ENCODE results near the gene SOHLH1.
"Not testable (repeated sequence)": the region's sequence is repeated elsewhere in the genome, so short reads cannot be mapped to it uniquely, and the experiment has no call there.

SOHLH1 gene

DNA sequence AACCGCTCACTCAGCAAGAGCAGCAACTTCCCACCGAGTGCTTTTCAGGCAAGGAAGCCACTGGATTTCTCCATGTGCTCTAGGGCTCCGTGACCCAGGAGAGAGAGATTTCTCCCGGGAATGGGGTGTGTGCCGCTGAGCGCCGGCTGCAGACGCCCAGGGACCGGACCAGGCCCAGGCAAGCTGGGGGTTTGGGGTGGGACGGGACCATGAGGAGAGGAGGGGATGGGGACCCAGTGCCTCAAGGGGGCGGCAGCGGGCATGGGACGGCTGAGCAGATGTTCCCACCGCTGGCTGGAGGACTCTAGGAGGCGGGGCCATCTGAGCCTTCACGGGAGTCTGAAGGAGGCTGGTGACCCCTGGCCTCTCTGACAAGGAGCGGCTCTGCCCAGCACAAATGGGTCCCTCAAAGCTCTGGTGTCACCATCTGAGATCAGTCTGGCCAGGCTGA, 27.7 kb downstream of the SOHLH1 start:
- Histone ChIP-seq H3K4me1 (ENCODE audit: insufficient read depth, low read length) (no peaks in the 10 kb centered on the region), H3K27ac (ENCODE audit: low read length) (no peak overlapping the region), H3K9ac (ENCODE audit: low read depth, low read length) (no peak overlapping the region), H3K79me2 (ENCODE audit: insufficient read depth, low read length) (no peaks in the 10 kb centered on the region), H3K4me2 (ENCODE audit: insufficient read depth, low read length) (no peak overlapping the region), H3K9me3 (ENCODE audit: insufficient read depth, low read length, severe bottlenecking) (no peaks in the 10 kb centered on the region), H3K4me3 (ENCODE audit: low read depth in 1 of 2, low read length in 2 of 2) (no peak overlapping the region), H3K36me3 (ENCODE audit: insufficient read depth, low read length) (no peaks in the 10 kb centered on the region), H4K20me1 (ENCODE audit: insufficient read depth, low read length) (no peaks in the 10 kb centered on the region), H2AFZ (ENCODE audit: low read depth, low read length) (no peak overlapping the region), H3K27me3 (ENCODE audit: insufficient read depth, low read length, poor library complexity) (no peaks in the 10 kb centered on the region)
- DNase-seq (no peak), ATAC-seq (ENCODE audit: insufficient read depth, low read depth) (no peak)
- TF ChIP-seq EZH2 (IDR thresholded peaks at IDR 0.05; ENCODE audit: borderline replicate concordance, low read depth, low read length, severe bottlenecking) = no peak
- TF ChIP-seq, protein P1, sequence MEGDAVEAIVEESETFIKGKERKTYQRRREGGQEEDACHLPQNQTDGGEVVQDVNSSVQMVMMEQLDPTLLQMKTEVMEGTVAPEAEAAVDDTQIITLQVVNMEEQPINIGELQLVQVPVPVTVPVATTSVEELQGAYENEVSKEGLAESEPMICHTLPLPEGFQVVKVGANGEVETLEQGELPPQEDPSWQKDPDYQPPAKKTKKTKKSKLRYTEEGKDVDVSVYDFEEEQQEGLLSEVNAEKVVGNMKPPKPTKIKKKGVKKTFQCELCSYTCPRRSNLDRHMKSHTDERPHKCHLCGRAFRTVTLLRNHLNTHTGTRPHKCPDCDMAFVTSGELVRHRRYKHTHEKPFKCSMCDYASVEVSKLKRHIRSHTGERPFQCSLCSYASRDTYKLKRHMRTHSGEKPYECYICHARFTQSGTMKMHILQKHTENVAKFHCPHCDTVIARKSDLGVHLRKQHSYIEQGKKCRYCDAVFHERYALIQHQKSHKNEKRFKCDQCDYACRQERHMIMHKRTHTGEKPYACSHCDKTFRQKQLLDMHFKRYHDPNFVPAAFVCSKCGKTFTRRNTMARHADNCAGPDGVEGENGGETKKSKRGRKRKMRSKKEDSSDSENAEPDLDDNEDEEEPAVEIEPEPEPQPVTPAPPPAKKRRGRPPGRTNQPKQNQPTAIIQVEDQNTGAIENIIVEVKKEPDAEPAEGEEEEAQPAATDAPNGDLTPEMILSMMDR (IDR thresholded peaks at IDR 0.05; ENCODE audit: borderline replicate concordance, extremely low read depth, low read length, poor library complexity, severe bottlenecking) = no peak

DNA sequence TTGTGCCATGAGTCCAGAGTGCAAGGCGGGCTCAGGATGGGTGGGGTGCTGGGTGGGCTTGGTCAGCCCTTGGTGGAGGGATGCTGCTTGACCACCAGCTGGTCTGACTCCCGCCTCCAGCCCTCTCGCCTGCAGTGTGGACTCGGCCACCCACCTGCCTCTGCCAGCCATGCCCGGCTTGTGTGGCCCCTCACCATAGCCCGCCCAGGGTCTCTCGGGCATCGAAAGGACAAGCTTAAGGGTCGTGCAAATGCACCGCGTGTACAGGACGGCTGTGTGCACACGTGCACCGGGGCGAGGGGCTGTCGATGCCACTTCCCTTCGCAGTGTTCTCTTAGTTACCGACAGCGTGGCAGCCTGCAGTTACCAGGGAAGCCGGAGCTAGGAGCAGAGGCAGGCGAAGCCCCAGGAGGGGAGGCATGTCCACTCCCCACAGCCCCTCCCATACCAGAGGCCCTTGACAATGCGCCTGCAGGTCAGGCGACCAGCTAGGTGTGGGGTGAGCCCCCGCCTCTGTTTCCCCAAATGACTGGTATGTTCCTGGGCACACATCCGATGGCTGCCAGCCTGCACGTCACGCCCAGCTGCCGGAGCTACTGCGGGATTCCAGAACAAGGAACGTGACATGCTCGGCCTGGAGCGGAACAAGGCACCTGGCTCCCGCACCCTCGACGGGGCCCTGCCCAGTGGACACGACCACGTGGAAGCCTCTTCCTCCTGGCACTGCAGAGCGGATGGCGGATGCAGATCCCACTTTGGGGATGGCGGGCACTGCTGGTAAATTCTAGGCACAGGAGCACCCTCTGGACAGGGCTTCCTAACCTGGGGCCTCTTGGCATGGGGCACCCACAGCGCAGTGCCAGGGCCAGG, 28.3 kb downstream of the SOHLH1 start:
- no peak overlapping the region for H3K4me2 ChIP-seq (ENCODE audit: insufficient read depth, low read length)
- no peaks in the 10 kb centered on the region for H3K27me3 ChIP-seq (ENCODE audit: insufficient read depth, low read length, poor library complexity)
- no peaks in the 10 kb centered on the region for H4K20me1 ChIP-seq (ENCODE audit: insufficient read depth, low read length)
- TF ChIP-seq, protein P1 (IDR thresholded peaks at IDR 0.05; ENCODE audit: borderline replicate concordance, extremely low read depth, low read length, poor library complexity, severe bottlenecking) = no peak
- TF ChIP-seq EZH2 (IDR thresholded peaks at IDR 0.05; ENCODE audit: borderline replicate concordance, low read depth, low read length, severe bottlenecking) = no peak
- no peak overlapping the region for H2AFZ ChIP-seq (ENCODE audit: low read depth, low read length)
- H3K36me3 ChIP-seq (ENCODE audit: insufficient read depth, low read length) = no peaks in the 10 kb centered on the region
- no peak overlapping the region for H3K27ac ChIP-seq (ENCODE audit: low read length)
- H3K79me2 ChIP-seq (ENCODE audit: insufficient read depth, low read length) = no peaks in the 10 kb centered on the region
- no peaks in the 10 kb centered on the region for H3K9me3 ChIP-seq (ENCODE audit: insufficient read depth, low read length, severe bottlenecking)
- no peaks in the 10 kb centered on the region for H3K4me1 ChIP-seq (ENCODE audit: insufficient read depth, low read length)
- H3K4me3 ChIP-seq (ENCODE audit: low read depth in 1 of 2, low read length in 2 of 2) = no peak overlapping the region
- no peak overlapping the region for H3K9ac ChIP-seq (ENCODE audit: low read depth, low read length)
- ATAC-seq (ENCODE audit: insufficient read depth, low read depth) (no peak), DNase-seq (no peak)

DNA sequence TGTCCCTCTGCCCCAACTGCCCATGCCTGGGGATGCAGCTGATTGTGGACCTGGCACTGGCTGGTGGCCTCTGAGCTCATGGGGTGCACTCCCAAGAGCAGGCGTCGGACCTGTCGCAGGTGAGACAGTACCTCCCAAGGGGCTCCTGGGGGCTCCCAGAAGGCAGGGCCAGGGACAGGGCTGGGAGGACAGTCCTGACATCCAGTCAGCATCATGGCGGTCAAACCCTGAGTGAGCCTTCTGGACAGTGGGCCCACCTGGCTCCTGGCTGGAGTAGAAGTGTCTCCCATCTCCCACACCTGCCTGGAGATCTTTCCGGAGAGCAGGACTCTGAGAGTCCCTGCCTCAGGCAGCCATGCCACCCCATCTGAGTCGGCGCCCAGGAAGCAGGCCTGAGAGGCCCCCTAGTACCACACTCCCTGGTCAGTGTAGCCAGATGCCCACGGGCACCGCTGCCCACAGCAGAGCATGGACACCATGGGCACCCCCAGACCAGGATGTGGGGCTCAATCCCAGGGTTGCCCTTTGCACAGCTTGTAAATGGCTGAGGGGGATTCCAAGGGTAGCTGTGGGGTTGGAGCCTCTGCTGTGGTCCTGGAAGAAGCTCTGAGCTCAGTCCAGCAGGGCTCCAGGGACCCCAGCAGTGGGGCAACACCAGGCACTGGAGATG, 29.5 kb downstream of the SOHLH1 start:
- Histone ChIP-seq H3K4me3 (ENCODE audit: low read depth in 1 of 2, low read length in 2 of 2) (no peak overlapping the region), H3K27ac (ENCODE audit: low read length) (no peak overlapping the region), H3K36me3 (ENCODE audit: insufficient read depth, low read length) (no peaks in the 10 kb centered on the region), H3K27me3 (ENCODE audit: insufficient read depth, low read length, poor library complexity) (no peaks in the 10 kb centered on the region), H3K9ac (ENCODE audit: low read depth, low read length) (no peak overlapping the region), H3K79me2 (ENCODE audit: insufficient read depth, low read length) (no peaks in the 10 kb centered on the region), H4K20me1 (ENCODE audit: insufficient read depth, low read length) (no peaks in the 10 kb centered on the region), H3K4me1 (ENCODE audit: insufficient read depth, low read length) (no peaks in the 10 kb centered on the region), H3K4me2 (ENCODE audit: insufficient read depth, low read length) (no peak overlapping the region), H3K9me3 (ENCODE audit: insufficient read depth, low read length, severe bottlenecking) (no peaks in the 10 kb centered on the region), H2AFZ (ENCODE audit: low read depth, low read length) (no peak overlapping the region)
- ATAC-seq (ENCODE audit: insufficient read depth, low read depth) = no peak
- no peak for DNase-seq
- TF ChIP-seq EZH2 (IDR thresholded peaks at IDR 0.05; ENCODE audit: borderline replicate concordance, low read depth, low read length, severe bottlenecking) = no peak
- TF ChIP-seq, protein P1 (IDR thresholded peaks at IDR 0.05; ENCODE audit: borderline replicate concordance, extremely low read depth, low read length, poor library complexity, severe bottlenecking) = no peak

DNA sequence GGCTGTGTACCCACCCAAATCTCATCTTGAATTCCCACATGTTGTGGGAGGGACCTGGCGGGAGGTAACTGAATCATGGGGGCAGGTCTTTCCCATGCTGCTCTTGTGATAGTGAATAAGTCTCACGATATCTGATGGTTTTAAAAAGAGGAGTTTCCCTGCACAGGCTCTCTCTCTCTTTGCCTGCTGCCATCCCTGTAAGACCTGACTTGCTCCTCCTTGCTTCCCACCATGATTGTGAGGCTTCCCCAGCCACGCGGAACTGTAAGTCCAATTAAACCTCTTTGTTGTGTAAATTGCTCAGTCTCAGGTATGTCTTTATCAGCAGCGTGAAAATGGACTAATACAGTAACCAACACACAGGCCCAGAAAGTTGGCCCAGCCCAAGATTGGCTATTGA, 30.3 kb downstream of the SOHLH1 start:
- H3K27me3 ChIP-seq (ENCODE audit: insufficient read depth, low read length, poor library complexity); H3K9ac ChIP-seq (ENCODE audit: low read depth, low read length); H3K4me3 ChIP-seq (ENCODE audit: low read depth in 1 of 2, low read length in 2 of 2); H3K4me2 ChIP-seq (ENCODE audit: insufficient read depth, low read length); H2AFZ ChIP-seq (ENCODE audit: low read depth, low read length); H3K36me3 ChIP-seq (ENCODE audit: insufficient read depth, low read length); H3K9me3 ChIP-seq (ENCODE audit: insufficient read depth, low read length, severe bottlenecking); H3K27ac ChIP-seq (ENCODE audit: low read length); H3K4me1 ChIP-seq (ENCODE audit: insufficient read depth, low read length); H4K20me1 ChIP-seq (ENCODE audit: insufficient read depth, low read length); ATAC-seq (ENCODE audit: insufficient read depth, low read depth); H3K79me2 ChIP-seq (ENCODE audit: insufficient read depth, low read length); DNase-seq: not testable (repeated sequence)

Measured in DND-41 (cell line).